ENCODE data around the gene ST13. TPM values are rescaled to one million over a fixed set of nuclear protein-coding genes. Genes with fewer than 3 reads are reported as not detected.
"Not testable (repeated sequence)": the region's sequence is repeated elsewhere in the genome, so short reads cannot be mapped to it uniquely, and the experiment has no call there.

ST13 gene
- polyA plus RNA-seq, 2 donors, result 29.3 to 96.9 TPM

- Histone ChIP-seq H3K27me3 (ENCODE audit: control insufficient read depth in 1 of 2, insufficient read depth in 2 of 2, low read length in 2 of 2) (no peaks in the 10 kb centered on the region), H3K4me3 (ENCODE audit: low read depth in 1 of 2, low read length in 2 of 2) (no peak overlapping the region), H3K4me1 (ENCODE audit: control insufficient read depth in 2 of 2, insufficient read depth in 2 of 2, low read length in 1 of 2) (no peaks in the 10 kb centered on the region), H3K27ac (ENCODE audit: low read depth in 2 of 2, low read length in 1 of 2) (no peak overlapping the region), H3K9me3 (ENCODE audit: control insufficient read depth in 2 of 2, insufficient read depth in 1 of 2, low read depth in 1 of 2, low read length in 1 of 2) (no peaks in the 10 kb centered on the region), H3K36me3 (ENCODE audit: control insufficient read depth in 2 of 2, insufficient read depth in 2 of 2, low read length in 1 of 2) (no peaks in the 10 kb centered on the region)
- WGBS, 2 donors, result 88 to 89% methylated on average over 3 of the region's 3 CpGs
Observed at GRCh38 chr22:40799008-40799407, 57.4 kb downstream of the ST13 start.

GRCh38 chr22:40797427-40797826 lies 59.0 kb downstream of the ST13 start:
- no peaks in the 10 kb centered on the region for H3K27me3 ChIP-seq (ENCODE audit: control insufficient read depth in 1 of 2, insufficient read depth in 2 of 2, low read length in 2 of 2)
- H3K4me1 ChIP-seq (ENCODE audit: control insufficient read depth in 2 of 2, insufficient read depth in 2 of 2, low read length in 1 of 2), result no peaks in the 10 kb centered on the region
- H3K36me3 ChIP-seq (ENCODE audit: control insufficient read depth in 2 of 2, insufficient read depth in 2 of 2, low read length in 1 of 2), result no peaks in the 10 kb centered on the region
- H3K27ac ChIP-seq (ENCODE audit: low read depth in 2 of 2, low read length in 1 of 2), result no peak overlapping the region
- WGBS, 2 donors, result 94 to 95% methylated on average over 1 of the region's 1 CpG
- no peaks in the 10 kb centered on the region for H3K9me3 ChIP-seq (ENCODE audit: control insufficient read depth in 2 of 2, insufficient read depth in 1 of 2, low read depth in 1 of 2, low read length in 1 of 2)
- H3K4me3 ChIP-seq (ENCODE audit: low read depth in 1 of 2, low read length in 2 of 2), result no peak overlapping the region

GRCh38 chr22:40792451-40792850 lies 64.0 kb downstream of the ST13 start:
- no peaks in the 10 kb centered on the region for H3K4me1 ChIP-seq (ENCODE audit: control insufficient read depth in 2 of 2, insufficient read depth in 2 of 2, low read length in 1 of 2)
- H3K36me3 ChIP-seq (ENCODE audit: control insufficient read depth in 2 of 2, insufficient read depth in 2 of 2, low read length in 1 of 2), result peaks cover 4 to 5% of the 10 kb centered on the region in 2 donors
- H3K27me3 ChIP-seq (ENCODE audit: control insufficient read depth in 1 of 2, insufficient read depth in 2 of 2, low read length in 2 of 2), result no peaks in the 10 kb centered on the region
- H3K9me3 ChIP-seq (ENCODE audit: control insufficient read depth in 2 of 2, insufficient read depth in 1 of 2, low read depth in 1 of 2, low read length in 1 of 2), result no peaks in the 10 kb centered on the region
- 83 to 86% methylated on average over 2 of the region's 2 CpGs for WGBS, 2 donors
- H3K27ac ChIP-seq (ENCODE audit: low read depth in 2 of 2, low read length in 1 of 2), result no peak overlapping the region
- H3K4me3 ChIP-seq (ENCODE audit: low read depth in 1 of 2, low read length in 2 of 2), result no peak overlapping the region

- Histone ChIP-seq H3K9me3 (ENCODE audit: control insufficient read depth in 2 of 2, insufficient read depth in 1 of 2, low read depth in 1 of 2, low read length in 1 of 2) (no peaks in the 10 kb centered on the region), H3K4me1 (ENCODE audit: control insufficient read depth in 2 of 2, insufficient read depth in 2 of 2, low read length in 1 of 2) (no peaks in the 10 kb centered on the region), H3K27me3 (ENCODE audit: control insufficient read depth in 1 of 2, insufficient read depth in 2 of 2, low read length in 2 of 2) (no peaks in the 10 kb centered on the region), H3K4me3 (ENCODE audit: low read depth in 1 of 2, low read length in 2 of 2) (no peak overlapping the region), H3K27ac (ENCODE audit: low read depth in 2 of 2, low read length in 1 of 2) (no peak overlapping the region), H3K36me3 (ENCODE audit: control insufficient read depth in 2 of 2, insufficient read depth in 2 of 2, low read length in 1 of 2) (peaks cover 4 to 5% of the 10 kb centered on the region in 2 donors)
Observed at GRCh38 chr22:40791241-40791640, 65.2 kb downstream of the ST13 start.

GRCh38 chr22:40789131-40789530 lies 67.3 kb downstream of the ST13 start:
- 96 to 97% methylated on average over 22 of the region's 22 CpGs for WGBS, 2 donors
- Histone ChIP-seq H3K4me3 (ENCODE audit: low read depth in 1 of 2, low read length in 2 of 2) (no peak overlapping the region), H3K27ac (ENCODE audit: low read depth in 2 of 2, low read length in 1 of 2) (no peak overlapping the region), H3K27me3 (ENCODE audit: control insufficient read depth in 1 of 2, insufficient read depth in 2 of 2, low read length in 2 of 2) (no peaks in the 10 kb centered on the region), H3K4me1 (ENCODE audit: control insufficient read depth in 2 of 2, insufficient read depth in 2 of 2, low read length in 1 of 2) (no peaks in the 10 kb centered on the region), H3K9me3 (ENCODE audit: control insufficient read depth in 2 of 2, insufficient read depth in 1 of 2, low read depth in 1 of 2, low read length in 1 of 2) (no peaks in the 10 kb centered on the region), H3K36me3 (ENCODE audit: control insufficient read depth in 2 of 2, insufficient read depth in 2 of 2, low read length in 1 of 2) (peaks cover 4 to 5% of the 10 kb centered on the region in 2 donors)

GRCh38 chr22:40782521-40782920 lies 73.9 kb downstream of the ST13 start:
- no peaks in the 10 kb centered on the region for H3K9me3 ChIP-seq (ENCODE audit: control insufficient read depth in 2 of 2, insufficient read depth in 1 of 2, low read depth in 1 of 2, low read length in 1 of 2)
- H3K36me3 ChIP-seq (ENCODE audit: control insufficient read depth in 2 of 2, insufficient read depth in 2 of 2, low read length in 1 of 2), result peaks cover 0 to 3% of the 10 kb centered on the region in 2 donors
- H3K27me3 ChIP-seq (ENCODE audit: control insufficient read depth in 1 of 2, insufficient read depth in 2 of 2, low read length in 2 of 2), result no peaks in the 10 kb centered on the region
- no peak overlapping the region for H3K4me3 ChIP-seq (ENCODE audit: low read depth in 1 of 2, low read length in 2 of 2)
- H3K27ac ChIP-seq (ENCODE audit: low read depth in 2 of 2, low read length in 1 of 2), result no peak overlapping the region
- no peaks in the 10 kb centered on the region for H3K4me1 ChIP-seq (ENCODE audit: control insufficient read depth in 2 of 2, insufficient read depth in 2 of 2, low read length in 1 of 2)
- 54 to 59% methylated on average over 3 of the region's 3 CpGs for WGBS, 2 donors

GRCh38 chr22:40781749-40782148 lies 74.7 kb downstream of the ST13 start:
- WGBS, 2 donors, result 92 to 94% methylated on average over 14 of the region's 14 CpGs
- not testable (repeated sequence) for H3K27ac ChIP-seq (ENCODE audit: low read depth in 2 of 2, low read length in 1 of 2); H3K27me3 ChIP-seq (ENCODE audit: control insufficient read depth in 1 of 2, insufficient read depth in 2 of 2, low read length in 2 of 2)

More at GRCh38 chr22:40781749-40782148, 74.7 kb downstream of the ST13 start:
- H3K4me1 ChIP-seq (ENCODE audit: control insufficient read depth in 2 of 2, insufficient read depth in 2 of 2, low read length in 1 of 2); H3K9me3 ChIP-seq (ENCODE audit: control insufficient read depth in 2 of 2, insufficient read depth in 1 of 2, low read depth in 1 of 2, low read length in 1 of 2); H3K36me3 ChIP-seq (ENCODE audit: control insufficient read depth in 2 of 2, insufficient read depth in 2 of 2, low read length in 1 of 2); H3K4me3 ChIP-seq (ENCODE audit: low read depth in 1 of 2, low read length in 2 of 2): not testable (repeated sequence)

Other genes with a start within 250 kb of the ST13 start
- gene MRTFA, start 219.9 kb downstream of the ST13 start, polyA plus RNA-seq, result 10 to 100 TPM; 10.7 to 16.5 TPM
- gene MCHR1, start 177.2 kb downstream of the ST13 start, polyA plus RNA-seq, result under 1 TPM; 0.01 to 0.06 TPM
- gene SLC25A17, start 37.3 kb downstream of the ST13 start, polyA plus RNA-seq, result 10 to 100 TPM in 1 of 2 donors, 1 to 10 TPM in 1; 7.4 to 11.2 TPM
- gene XPNPEP3, start 509 bp upstream of the ST13 start, polyA plus RNA-seq, result 1 to 10 TPM; 2.6 to 9.3 TPM
- not detected for gene DNAJB7, start 5.5 kb upstream of the ST13 start, polyA plus RNA-seq
- gene RBX1, start 94.7 kb upstream of the ST13 start, polyA plus RNA-seq, result 10 to 100 TPM; 67.5 to 75.2 TPM
- 10 to 100 TPM; 11.6 to 13.7 TPM for gene EP300, start 236.0 kb upstream of the ST13 start, polyA plus RNA-seq